HG02763 (cell line): ENCODE data around the gene TTC22.

Experiments used
- ATAC-seq: cut with Tn5 transposase; IDR thresholded peaks from one replicate; pipeline ENCODE4 v1.9.1; 2021; ENCODE audit warnings: mild to moderate bottlenecking, moderate library complexity; ENCODE audit not compliant: unreplicated experiment

The TTC22 gene

GRCh38 chr1:54800899-54801759 is at the start of gene TTC22:
TTC22 (minus strand) TSS chr1:54801323; CDS start chr1:54801163, 160 bp downstream.
- ATAC-seq, result peak; percentile 75

DNA sequence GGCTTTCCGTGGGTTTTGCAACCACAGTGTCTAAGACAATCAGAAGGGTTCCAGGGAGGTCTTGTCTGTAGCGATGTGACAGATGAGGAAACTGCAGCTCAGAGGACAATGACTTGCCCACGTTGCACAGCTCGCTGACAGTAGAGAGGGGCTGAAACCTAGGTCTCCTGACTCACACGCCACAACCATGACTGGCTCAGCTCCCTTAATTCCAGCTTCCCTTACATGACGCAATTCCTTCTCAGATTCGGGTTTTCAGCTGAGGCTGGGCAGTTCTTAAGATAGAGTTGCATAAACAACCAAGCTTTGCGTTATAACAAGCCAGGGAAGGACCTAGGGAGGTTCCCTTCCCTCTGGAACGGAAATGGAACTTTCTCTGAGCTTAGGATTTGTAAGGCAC is 49.6 kb upstream of the TTC22 start:
- ATAC-seq, result no peak

GRCh38 chr1:54850069-54850730 is 49.1 kb upstream of the TTC22 start:
- ATAC-seq, result no peak

GRCh38 chr1:54849219-54850068 is 48.3 kb upstream of the TTC22 start:
- ATAC-seq, result no peak

DNA sequence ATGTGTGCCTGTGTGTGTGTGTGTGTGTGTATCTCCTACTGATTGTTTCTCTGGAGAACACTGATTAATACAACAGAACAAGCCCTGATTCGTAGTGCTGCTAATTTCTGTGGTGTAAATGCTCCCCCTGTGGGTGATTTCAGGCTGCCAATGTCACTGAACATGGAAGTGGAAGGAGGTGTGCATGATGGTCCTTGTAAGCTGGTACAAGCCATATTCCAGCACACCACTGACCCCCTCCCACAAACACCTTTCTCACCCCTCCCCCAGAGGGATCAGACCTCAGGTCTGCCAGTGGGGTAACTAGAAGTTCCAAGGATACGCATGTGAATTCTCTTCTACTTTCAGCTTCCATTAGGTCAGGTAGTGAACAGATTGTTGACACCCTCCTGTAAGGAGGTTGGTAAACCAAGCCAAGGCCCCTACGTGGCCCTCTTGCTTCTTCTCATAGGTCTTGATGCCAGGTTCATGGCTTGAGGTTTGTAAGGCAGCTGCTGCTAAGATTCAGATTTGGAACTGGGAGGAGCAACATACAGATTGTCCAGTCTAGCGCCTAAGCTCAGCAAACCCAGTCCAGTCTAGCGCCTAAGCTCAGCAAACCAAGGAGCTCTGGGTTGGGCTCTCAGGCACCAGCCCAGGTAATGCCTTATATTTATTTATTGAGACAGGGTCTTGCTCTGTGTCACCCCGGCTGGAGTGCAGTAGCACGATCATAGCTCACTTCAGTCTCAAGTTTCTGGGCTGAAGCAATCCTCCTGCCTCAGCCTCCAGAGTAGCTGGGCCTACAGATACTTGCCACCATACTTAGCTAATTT is 47.2 kb upstream of the TTC22 start:
- ATAC-seq, result no peak

DNA sequence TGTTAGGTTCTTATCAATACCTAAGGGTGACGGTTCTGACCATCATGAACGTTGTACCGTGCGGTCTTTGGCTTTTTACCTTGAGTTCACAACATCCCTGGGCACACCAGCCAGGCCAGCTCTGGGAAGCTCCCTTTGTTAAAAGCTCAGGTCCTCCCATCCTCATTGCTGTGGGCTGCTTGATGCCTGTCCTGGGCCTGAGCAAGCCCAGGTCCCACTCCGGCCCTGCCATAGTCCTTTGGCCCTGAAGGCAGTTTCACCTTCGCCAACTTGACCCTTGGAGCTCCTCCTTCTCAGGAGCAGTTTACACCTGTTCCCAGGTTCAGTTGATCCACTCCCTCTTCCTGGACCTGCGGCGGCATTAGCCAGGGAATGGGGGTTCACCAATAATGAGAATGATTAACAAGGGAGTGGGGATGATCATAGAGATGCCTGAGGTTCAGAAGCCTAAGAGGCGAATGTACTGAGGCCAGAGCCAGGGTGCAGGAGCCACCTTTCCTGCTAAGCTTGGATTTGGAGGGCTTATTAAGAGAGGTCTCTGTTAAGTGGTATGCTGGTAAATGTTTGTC is 45.7 kb upstream of the TTC22 start:
- ATAC-seq, result no peak

- no peak for ATAC-seq
These were observed 45.2 kb upstream of the TTC22 start for GRCh38 chr1:54846301-54846700.

- ATAC-seq, result no peak
These were observed 44.6 kb upstream of the TTC22 start for GRCh38 chr1:54845772-54846171.

- ATAC-seq, result no peak
These were observed 43.4 kb upstream of the TTC22 start for GRCh38 chr1:54844564-54844963.

GRCh38 chr1:54843449-54843848 is 42.3 kb upstream of the TTC22 start:
- no peak for ATAC-seq

DNA sequence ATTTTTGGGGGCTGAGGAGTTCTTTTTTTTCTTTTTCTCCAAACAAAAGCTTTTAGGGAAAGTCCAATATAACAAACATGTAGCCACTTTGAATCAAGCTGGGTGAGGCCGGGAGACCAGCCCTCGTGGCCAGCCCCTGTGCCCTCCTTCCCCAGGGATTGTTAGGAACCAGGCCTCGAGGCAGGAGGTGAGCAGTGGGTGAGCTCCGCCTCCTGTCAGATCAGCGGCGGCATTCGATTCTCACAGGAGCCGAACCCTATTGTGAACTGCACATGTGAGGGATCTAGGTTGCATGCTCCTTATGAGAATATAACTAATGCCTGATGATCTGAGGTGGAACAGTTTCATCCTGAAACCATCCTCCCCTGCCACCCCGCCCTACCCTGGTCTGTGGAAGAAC is 41.8 kb upstream of the TTC22 start:
- no peak for ATAC-seq

- no peak for ATAC-seq
These were observed 41.2 kb upstream of the TTC22 start for GRCh38 chr1:54842206-54842915.

DNA sequence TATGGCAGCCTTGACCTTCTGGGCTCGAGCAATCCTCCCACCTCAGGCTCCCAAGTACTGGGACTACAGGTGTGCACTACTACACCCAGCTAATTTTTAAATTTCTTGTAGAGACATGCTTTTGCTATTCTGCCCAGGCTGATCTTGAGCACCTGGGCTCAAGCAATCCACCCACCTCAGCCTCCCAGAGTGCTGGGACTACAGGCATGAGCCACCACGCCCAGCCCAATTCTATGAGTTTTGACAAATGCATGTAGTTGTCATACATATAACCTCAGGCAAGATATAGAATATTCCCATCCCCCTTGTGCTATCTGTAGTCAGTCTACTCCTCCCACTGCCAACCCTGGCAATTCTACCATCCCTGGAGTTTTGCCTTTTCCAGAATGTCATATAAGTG is 38.7 kb upstream of the TTC22 start:
- ATAC-seq, result no peak

GRCh38 chr1:54838565-54839180 is 37.5 kb upstream of the TTC22 start:
- ATAC-seq, result no peak

GRCh38 chr1:54837002-54837853 is 36.1 kb upstream of the TTC22 start:
- no peak for ATAC-seq

- no peak for ATAC-seq
These were observed 35.5 kb upstream of the TTC22 start for GRCh38 chr1:54836594-54836993.

DNA sequence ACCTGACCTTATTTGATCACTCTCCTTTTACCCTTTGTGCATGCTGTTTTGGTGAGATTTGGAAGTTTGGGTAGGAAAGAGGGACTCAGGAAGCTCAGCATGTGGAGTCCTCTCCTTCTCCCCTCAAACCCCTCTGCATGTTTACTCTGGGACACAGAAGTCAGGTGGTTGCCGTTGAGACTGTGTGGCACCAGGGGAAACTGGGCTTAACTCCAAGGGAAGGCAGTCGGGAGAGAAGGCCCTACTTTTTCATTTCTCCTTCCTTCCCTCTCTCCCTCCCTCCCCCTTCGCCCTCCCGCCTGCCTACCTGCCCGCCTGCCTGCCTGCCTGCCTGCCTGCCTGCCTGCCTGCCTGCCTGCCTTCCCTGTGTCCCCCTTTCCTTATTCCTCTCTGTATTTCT is 34.8 kb upstream of the TTC22 start:
- ATAC-seq, result no peak
